DOHH2 (cell line): ENCODE results near the gene SYTL5.

ENCODE experiments used
- EZH2phosphoT487 ChIP-seq: fragments of 200-600 bp; sonication (generic); IDR thresholded peaks from 2 replicates; pipeline ENCODE4 v1.6.1; 2017; ENCODE audit warnings: borderline replicate concordance, mild to moderate bottlenecking, antibody characterized with exemption, low read length, moderate library complexity, mixed read lengths
- TF ChIP-seq, protein P1 (sequence below): fragments of 200-600 bp; sonication (generic); IDR thresholded peaks from one replicate; pipeline ENCODE4 v1.5.1; 2014; ENCODE audit warnings: antibody characterized with exemption, mild to moderate bottlenecking, low read depth, low read length; ENCODE audit not compliant: poor library complexity, severe bottlenecking

DNA sequence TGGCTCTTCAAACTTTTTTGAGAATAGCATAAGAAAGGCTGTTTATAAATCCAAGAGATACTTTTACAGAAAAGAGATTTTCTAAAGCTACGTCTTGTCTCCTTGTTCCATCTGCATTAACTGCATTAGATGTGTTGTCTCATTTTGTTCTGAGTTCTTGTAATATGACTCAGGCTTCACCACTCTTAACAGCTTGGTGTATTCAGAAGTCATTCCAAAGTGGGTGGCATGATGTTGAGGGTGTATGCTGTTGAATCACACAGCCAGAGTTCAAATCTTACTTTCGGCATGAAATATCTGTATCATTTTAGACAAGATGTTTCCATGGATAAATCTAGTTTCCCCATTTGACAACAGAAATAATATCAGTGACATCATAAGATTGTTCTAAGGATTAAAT, 30.1 kb downstream of the SYTL5 start:
- no peak for TF ChIP-seq EZH2phosphoT487
- TF ChIP-seq, protein P1, sequence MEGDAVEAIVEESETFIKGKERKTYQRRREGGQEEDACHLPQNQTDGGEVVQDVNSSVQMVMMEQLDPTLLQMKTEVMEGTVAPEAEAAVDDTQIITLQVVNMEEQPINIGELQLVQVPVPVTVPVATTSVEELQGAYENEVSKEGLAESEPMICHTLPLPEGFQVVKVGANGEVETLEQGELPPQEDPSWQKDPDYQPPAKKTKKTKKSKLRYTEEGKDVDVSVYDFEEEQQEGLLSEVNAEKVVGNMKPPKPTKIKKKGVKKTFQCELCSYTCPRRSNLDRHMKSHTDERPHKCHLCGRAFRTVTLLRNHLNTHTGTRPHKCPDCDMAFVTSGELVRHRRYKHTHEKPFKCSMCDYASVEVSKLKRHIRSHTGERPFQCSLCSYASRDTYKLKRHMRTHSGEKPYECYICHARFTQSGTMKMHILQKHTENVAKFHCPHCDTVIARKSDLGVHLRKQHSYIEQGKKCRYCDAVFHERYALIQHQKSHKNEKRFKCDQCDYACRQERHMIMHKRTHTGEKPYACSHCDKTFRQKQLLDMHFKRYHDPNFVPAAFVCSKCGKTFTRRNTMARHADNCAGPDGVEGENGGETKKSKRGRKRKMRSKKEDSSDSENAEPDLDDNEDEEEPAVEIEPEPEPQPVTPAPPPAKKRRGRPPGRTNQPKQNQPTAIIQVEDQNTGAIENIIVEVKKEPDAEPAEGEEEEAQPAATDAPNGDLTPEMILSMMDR, result no peak
